Activated CD8-positive, alpha-beta memory T cell treated with anti-CD3 and anti-CD28 coated beads for 24 hours (primary cell): ENCODE measurements around the gene SUZ12.
"Not testable (repeated sequence)": the region's sequence is repeated elsewhere in the genome, so short reads cannot be mapped to it uniquely, and the experiment has no call there.

Experiments used
- DNase-seq: peaks from one replicate; pipeline ENCODE4 v3.0.0-alpha.2; 2020

Gene SUZ12

DNA sequence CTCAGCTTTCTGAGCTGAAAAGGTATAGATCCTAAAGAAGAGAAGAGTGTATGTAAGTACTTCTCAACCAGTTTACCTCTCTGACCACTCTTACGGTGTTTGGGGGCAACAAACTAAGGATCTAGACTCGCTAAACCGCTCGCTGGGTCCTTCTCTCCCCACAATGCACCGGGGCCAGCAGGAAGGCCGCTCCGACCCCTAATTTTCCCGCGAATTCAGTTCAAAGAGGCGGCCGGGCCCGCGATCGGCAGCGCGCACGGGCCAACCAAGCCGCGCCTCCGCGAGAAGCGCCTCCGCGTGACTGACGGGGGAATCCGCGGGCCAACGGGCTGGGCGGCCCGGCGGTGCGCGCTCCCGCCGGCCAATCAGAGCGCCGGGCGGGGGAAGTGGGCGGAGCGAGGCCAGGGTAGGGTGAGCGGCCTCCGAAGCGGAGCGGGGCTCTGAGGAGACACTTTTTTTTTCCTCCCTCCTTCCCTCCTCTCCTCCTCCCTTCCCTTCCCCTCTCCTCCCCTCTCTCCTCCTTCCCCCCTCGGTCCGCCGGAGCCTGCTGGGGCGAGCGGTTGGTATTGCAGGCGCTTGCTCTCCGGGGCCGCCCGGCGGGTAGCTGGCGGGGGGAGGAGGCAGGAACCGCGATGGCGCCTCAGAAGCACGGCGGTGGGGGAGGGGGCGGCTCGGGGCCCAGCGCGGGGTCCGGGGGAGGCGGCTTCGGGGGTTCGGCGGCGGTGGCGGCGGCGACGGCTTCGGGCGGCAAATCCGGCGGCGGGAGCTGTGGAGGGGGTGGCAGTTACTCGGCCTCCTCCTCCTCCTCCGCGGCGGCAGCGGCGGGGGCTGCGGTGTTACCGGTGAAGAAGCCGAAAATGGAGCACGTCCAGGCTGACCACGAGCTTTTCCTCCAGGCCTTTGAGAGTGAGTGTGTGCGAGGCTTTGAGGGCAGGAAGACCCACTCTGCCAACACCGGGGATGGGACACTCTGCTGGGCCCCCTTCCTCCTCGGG, at the start of gene SUZ12:
Gene SUZ12 (plus strand): TSS at position 393 of the 995 bp plus-strand sequence. CDS start 240 bp downstream, at position 633.
- DNase-seq: peak; percentile 91

- DNase-seq: no peak
Observed at GRCh38 chr17:31888124-31888523, 48.7 kb upstream of the SUZ12 start.

- no peak for DNase-seq
Observed at GRCh38 chr17:31900877-31901276, 35.9 kb upstream of the SUZ12 start.

GRCh38 chr17:31902693-31903092, 34.1 kb upstream of the SUZ12 start:
- DNase-seq: no peak

DNA sequence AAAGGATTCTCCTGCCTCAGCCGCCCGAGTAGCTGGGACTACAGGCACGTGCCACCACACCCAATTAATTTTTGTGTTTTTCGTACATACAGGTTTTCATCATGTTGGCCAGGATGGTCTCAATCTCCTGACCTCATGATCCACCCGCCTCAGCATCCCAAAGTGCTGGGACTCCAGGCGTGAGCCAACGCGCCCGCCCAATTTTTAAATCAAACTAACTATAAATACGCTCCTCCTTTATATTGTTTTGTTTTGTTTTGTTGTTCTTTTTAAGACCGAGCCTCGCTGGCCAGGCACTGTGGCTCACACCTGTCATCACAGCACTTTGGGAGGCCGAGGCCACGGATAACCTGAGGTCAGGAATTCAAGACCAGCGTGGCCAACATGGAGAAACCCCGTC, 33.4 kb upstream of the SUZ12 start:
- no peak for DNase-seq

GRCh38 chr17:31907342-31907962, 29.4 kb upstream of the SUZ12 start:
- DNase-seq: no peak

GRCh38 chr17:31908386-31908785, 28.4 kb upstream of the SUZ12 start:
- no peak for DNase-seq

DNA sequence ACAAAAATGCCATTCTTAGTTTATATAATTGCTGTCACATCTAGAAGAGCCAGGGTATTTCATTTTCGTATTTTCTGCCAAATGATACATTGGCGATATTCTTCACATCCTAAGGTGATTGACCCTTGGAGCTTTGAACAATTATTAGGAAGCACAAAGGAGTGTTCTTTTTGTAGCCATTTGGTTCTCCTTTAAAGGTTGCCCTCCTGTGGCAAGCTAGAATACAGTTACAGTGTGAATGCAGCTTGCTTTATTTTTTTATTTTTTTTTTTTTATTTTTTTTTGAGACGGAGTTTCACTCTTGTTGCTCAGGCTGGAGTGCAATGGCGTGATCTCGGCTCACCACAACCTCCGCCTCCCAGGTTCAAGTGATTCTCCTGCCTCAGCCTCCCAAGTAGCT, 24.1 kb upstream of the SUZ12 start:
- not testable (repeated sequence) for DNase-seq

DNA sequence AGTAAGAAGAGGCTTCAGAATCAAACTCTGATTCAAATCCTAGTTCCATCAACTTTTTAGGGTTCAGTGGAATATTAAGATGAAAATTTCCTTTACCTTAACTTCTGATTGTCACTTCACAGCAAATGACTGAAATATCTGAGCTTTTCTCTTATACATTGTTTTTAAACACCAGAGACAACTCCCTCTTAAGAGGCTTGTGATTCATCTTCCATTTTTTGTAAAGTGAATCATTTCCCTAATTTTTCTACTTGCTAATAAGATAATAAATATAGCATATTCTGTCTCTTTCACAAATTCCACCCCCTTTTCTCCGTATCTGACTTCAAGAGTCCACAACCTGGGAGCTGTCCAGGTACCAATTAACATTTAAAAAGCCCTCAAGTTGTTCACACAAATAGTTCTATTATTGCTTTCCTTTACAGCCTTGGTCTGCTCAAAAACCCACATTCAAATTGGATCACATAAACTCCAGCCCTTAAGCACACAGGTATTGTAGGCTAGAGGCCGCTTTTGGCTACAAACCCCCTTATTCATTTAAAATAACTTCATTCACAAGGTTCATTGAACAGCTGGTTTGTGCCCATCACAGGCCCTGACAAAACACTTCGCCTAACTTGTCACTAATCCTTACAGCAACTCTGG, 21.2 kb upstream of the SUZ12 start:
- DNase-seq: no peak

DNA sequence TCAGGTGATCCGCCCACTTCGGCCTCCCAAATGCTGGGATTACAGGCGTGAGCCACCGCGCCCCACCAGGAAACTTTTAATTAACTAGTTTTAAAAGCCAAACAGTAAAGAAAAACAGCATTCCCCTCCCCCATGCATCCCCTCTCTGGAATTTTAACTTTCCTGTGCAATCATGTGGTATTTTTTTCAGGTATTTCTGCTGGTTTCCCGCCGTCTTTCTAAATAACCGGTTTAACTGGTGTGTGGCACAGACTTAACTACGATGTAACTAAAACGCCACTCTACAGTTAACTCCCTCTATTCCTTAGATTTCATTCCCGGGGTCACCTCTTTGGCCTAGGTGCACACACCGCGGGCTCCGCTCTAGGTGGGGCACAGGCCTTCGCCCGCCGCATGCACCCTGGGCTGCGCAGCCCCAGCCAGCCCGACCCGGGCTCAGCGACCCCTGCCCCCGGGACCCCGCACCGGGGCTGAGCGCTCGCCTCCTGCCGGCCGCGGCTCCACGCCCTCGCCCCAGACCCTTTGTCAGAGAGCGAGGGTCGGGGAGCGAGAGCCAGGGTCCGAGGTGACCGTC, 20.2 kb upstream of the SUZ12 start:
- DNase-seq: no peak

GRCh38 chr17:31917065-31917529, 19.7 kb upstream of the SUZ12 start:
- peak; percentile 63 for DNase-seq

DNA sequence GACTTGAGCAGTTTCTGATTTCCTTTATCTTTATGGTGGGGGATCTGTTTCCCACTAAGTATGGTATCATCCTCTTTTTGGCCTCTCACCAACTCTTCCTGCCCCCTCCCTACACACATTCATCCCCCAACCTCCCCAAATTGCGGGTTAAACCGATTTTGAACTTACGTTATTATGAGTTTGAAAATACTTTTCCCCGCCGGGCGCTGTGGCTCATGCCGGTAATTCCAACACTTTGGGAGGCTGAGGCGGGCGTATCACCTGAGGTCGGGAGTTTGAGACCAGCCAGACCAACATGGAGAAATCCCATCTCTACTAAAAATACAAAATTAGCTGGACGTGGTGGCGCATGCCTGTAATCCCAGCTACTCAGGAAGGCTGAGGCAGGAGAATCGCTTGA, 19.1 kb upstream of the SUZ12 start:
- DNase-seq: not testable (repeated sequence)

- DNase-seq: no peak
Observed at GRCh38 chr17:31918701-31919128, 18.1 kb upstream of the SUZ12 start.

GRCh38 chr17:31919802-31920525, 16.8 kb upstream of the SUZ12 start:
- DNase-seq: peak; percentile 62

DNA sequence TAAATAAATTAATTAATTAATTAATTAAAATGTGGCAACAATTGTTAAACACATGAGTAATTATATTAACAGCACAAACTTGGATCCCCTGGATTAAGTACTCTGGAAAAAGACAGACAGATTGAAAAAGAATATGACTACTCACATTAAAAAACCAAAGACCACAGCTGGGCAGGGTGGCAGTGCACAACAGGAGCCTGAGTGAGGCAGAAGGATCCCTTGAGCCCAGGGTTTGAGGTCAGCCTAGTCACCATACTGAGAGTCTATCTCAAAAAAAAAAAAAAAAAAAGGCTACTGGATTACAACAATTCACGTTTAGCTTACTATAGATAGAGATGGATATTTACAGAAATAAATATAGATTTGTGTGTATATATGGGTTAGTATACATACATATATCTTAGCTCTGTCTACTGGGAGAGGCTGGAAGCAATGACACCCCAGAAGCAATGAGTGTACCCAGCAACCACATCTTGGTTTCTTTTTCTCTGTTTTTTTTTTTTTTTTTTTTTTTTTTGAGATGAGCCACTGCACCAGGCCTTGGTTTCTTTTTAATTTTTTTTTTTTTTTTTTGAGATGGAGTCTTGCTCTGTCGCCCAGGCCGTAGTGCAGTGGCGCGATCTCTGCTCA, 10.6 kb upstream of the SUZ12 start:
- DNase-seq: no peak

- no peak for DNase-seq
Observed at GRCh38 chr17:31931756-31932155, 5.1 kb upstream of the SUZ12 start.

DNA sequence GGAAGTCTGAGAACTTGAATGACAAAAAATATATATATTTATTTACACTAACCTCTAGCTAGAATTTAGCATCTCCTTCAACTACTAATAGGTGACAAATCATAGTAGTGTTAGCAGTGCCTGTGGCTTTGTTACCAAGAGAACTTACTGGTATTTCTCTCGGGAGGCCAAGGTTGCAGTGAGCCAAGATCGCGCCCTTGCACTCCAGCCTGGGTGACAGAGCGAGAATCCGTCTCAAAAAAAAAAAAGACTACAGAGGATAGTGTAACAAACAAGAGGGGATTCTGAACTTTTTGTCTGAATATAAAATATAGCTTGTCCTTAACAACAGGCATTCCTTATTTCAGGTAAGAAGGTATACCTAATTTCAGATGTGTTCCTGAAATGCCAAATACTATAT, 1.3 kb upstream of the SUZ12 start:
- peak; percentile 11 for DNase-seq

DNA sequence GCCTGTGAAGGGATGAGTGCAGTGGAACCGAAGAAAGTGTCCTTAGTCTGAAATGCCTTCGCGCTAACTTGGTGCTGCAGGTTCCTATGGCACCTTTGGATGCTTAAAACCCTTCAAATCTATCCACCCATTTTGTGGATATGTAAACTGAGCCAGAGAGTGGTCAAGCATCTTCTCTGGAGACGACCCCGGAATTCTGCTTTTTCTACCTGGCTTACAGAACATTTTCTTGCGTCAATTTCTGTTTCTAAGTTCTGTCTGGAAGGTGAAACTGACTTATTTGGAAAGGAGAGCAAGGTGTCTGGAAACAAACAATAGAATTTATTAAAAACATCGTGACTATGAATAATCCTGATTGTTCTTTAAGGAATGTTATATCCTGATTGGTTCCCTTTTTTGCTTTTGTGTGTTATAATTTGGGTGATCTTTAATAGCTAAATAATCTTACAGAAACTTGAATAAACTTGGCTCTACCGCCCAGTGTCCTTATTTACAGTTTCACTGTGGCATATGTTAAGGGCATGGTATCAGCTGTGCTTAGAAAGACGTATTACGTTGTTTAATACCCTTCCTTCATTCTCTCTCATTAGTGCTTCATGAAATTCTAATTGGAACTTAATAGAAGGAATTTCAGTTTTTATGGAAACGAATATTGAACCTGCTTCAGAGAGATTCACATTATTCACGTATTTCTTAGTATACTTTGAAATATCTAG, 1.3 kb downstream of the SUZ12 start:
- DNase-seq: not testable (repeated sequence)

GRCh38 chr17:31941916-31942315, 5.1 kb downstream of the SUZ12 start:
- DNase-seq: not testable (repeated sequence)

DNA sequence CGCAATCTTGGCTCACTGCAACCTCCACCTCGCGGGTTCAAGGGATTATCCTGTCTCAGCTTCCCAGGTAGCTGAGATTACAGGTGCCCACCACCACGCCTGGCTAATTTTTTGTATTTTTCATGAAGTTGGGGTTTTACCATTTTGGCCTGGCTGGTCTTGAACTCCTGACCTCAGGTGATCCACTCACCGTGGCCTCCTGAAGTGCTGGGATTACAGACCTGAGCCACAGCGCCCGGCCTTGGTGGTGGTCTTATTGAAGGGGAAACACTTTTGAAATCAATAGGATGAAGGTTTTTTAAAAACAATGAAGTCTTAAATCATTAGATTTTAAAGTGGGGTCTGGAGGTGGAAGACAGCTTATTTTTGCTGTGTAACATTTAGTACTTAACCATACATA, 5.6 kb downstream of the SUZ12 start:
- DNase-seq: not testable (repeated sequence)

DNA sequence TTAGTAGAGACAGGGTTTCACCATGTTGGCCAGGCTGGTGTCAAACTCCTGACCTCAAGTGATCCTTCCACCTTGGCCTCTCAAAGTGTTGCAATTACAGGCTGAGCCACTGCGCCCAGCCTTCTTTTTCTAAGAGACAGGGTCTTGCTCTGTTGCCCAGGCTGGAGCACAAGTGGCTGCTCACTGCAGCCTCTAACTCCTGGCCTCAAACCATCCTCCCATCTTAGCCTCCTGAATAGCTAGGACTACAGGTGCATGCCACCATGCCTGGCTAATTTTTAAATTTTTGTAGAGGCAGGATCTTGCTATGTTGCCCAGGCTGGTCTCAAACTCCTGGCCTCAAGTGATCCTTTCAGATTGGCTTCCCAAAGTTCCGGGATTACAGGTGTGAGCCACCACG, 15.1 kb downstream of the SUZ12 start:
- DNase-seq: not testable (repeated sequence)
